GM18951 (cell line): Measurements from ENCODE around the gene ARMC3.
"Not testable (repeated sequence)": the region's sequence is repeated elsewhere in the genome, so short reads cannot be mapped to it uniquely, and the experiment has no call there.

Experiments
- POLR2A ChIP-seq: IDR thresholded peaks from 4 replicates; pipeline ENCODE4 v1.6.1; 2011; ENCODE audit warnings: mild to moderate bottlenecking; ENCODE audit not compliant: insufficient read length, insufficient read depth; ENCODE audit errors: extremely low read depth
- in situ Hi-C: fragments of 300-500 bp; cut with MboI; formaldehyde crosslinking; loops from one replicate; pipeline ENCODE4 v1.12.0; 2022; ENCODE audit warnings: low sequenced_read_pairs, mixed read lengths, inconsistent platforms; ENCODE audit not compliant: unreplicated experiment

Gene ARMC3

DNA sequence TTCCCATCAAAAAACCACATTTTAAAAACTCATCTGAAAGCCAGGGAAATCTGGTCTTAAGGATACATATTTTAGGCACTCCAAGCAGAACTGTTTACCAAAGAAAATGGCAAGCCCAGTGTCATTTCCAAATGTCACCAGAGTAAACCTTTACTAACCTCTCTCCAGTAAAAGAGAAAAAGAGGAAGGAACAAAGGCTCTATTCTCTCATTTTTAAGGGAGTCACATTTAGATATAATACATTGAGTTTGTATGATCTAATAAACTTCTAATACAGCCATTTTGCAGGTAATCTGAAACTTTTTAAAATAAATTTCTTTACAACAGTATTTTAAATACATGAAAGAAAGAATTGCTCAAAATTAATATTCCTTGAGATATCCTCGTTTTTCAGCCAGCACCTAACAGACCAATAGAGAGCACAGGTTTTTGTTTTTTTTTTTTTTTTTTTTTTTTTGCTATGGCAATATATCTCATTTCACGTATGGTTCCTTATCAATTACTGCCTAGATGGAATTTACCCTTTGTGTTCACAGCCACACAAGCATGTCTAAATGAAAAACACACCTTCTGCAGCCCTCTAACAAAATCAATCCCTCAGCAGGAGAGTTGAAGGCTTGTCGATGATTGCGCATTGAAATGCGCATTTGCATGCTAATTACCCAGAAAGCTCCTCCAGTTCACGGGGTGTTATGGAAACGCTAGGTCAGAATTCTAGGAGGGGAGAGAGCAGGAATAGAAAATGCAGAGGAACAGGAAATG is 127.8 kb downstream of the ARMC3 start:
- no peak for TF ChIP-seq POLR2A
- in situ Hi-C loops = no loop called here

DNA sequence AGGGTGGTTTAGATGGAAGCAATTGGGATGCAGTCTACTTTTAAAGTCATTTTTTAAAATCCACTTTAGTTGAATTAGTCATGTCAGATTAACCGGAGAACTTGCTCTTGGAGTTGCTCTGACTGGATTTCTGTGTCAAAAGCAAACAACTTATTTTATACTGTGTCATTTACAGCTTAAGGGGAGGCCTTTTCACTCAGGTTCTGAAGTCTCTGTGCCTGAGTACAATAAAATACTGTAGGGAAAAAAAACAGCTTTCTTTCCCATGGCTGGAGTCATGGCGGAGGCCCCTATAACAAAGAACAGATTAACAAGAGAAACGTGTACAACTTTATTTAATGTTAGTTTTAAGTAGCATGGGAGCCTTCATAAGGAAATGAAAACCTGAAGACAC is 128.3 kb downstream of the ARMC3 start:
- TF ChIP-seq POLR2A = no peak
- in situ Hi-C loops = no loop called here

GRCh38 chr10:23058366-23058765 is 130.5 kb downstream of the ARMC3 start:
- TF ChIP-seq POLR2A = no peak
- in situ Hi-C loops = no loop called here

DNA sequence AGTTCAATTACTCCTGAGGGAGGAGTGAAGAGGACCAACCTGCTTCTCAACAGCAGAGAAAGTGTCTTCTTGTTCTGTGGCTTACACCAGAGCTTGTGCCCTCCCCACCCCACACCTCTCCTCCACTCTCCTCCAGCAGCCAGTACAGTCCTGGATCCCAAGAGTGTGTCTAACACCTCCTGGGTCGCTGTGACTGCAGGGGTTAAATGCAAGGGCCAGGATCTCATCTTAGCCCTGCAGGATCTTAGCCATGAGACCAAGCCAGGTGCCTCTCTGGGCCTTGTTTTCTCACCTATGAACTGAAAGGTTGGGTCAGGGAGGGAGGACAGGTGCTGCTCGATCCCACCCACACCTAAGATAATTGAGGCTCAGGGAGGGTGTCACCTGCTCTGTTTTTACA is 133.1 kb downstream of the ARMC3 start:
- in situ Hi-C loops = no loop called here
- no peak for TF ChIP-seq POLR2A

DNA sequence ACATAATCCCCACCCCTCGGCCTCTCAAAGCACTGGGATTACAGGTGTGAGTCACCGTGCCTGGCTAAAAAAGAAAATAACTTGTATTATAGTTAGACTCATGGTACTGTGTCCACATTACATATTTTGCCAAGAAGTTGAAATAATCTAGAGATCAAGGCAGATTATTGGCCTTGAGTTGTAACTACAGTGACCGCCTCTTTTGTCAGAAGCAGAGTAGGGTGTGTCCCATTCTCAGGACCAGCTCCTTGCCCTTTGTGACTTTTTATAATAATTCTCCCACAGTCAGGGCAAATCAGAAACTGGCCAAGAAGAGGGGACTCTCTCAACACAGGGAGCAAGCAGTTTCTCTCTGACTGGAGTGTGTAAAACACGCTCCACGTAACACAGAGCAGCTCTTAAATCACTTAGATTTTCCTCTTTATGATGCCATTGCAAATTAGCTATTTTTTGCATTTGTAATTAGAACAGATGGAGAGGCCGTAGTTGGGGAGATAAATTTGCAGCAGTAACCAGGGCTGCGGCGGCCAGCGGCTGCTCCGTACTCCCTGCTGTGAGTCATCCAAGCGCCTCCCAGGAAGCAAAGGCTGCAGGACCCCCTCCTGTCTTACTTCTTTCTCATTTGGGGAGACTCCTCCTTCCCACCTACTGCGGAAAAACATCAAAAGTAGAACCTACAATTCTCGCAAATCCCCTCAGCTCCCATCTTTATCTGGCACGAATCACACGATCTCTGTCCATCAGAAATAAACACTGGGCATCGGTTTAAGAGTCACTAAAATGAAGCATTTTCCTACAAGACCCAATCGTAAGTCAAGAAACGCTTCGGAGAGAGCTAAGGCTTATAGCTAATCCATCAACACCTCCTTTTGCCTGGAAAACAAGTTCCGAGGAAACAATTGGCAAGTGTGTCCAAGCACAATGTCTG is 135.5 kb downstream of the ARMC3 start:
- no peak for TF ChIP-seq POLR2A
- in situ Hi-C loops = no loop called here

DNA sequence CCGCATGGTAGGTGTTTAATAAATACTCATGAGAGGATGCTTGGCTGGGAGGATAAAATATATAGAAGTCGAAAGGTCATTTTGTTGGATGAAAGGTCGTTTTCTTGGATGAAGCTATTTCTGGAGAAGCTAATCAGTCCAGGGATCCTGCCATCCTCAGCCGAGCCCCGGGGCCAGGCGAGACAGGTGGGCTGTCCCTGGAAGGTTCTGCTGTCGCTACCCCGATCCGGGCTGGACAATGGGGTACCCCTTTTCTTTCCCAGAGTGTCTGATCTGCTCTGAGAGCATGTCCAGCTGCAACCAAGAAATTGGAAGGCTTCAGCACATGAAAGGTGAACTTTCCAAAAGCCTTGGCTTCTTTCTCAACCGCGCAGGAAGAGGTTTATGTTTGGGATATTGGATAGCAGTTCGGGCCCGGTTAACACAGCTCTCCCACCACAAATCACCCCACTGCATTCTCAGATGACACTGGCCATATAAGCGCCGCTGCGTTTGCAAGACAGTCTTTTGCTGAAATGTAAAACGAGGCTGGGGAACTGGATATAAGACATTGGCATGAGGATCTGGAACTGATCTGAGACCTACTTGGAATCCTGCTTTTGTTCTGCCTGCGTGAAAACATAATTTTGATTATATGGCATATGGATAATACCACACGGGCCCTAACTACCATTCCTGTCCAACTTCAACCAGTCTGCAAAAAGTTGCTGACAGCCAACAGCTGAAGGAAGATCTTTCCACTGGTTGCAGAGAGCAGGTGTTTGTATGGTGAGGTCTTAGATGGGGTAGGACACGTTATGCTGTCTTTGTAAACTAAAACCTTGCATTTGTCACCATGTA is 136.3 kb downstream of the ARMC3 start:
- no peak for TF ChIP-seq POLR2A
- in situ Hi-C loops = no loop called here

DNA sequence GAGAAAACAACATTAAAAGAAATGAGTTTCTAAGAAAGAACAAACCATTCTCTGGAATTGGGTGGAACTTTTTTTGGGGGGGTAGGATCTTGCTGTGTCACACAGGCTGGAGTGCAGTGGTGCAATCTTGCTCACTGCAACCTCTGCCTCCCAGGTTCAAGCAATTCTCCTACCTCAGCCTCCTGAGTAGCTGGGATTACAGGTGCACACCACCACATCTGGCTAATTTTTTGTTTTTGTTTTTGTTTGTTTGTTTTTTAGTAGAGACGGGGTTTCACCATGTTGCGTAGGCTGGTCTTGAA is 136.9 kb downstream of the ARMC3 start:
- in situ Hi-C loops = not testable (repeated sequence)

- TF ChIP-seq POLR2A = no peak
- in situ Hi-C loops = no loop called here
These were observed 137.5 kb downstream of the ARMC3 start for GRCh38 chr10:23065181-23065948.

DNA sequence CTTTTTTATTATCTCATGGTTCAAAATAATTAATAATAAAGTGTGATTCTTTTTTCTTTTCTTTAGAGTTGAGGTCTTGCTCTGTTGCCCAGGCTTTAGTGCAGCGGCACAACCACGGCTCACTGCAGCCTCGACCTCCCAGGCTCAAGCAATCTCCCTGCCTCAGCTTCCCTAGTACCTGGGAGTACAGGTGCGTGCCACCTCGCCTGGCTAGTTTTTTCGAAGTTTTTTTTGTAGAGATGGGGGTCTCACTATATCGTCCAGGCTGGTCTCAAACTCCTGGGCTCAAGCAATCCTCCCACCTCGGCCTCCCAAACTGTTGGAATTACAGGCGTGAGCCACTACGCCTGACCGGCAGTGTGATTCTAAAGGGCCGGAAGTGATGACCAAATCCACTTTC is 139.5 kb downstream of the ARMC3 start:
- in situ Hi-C loops = no loop called here

DNA sequence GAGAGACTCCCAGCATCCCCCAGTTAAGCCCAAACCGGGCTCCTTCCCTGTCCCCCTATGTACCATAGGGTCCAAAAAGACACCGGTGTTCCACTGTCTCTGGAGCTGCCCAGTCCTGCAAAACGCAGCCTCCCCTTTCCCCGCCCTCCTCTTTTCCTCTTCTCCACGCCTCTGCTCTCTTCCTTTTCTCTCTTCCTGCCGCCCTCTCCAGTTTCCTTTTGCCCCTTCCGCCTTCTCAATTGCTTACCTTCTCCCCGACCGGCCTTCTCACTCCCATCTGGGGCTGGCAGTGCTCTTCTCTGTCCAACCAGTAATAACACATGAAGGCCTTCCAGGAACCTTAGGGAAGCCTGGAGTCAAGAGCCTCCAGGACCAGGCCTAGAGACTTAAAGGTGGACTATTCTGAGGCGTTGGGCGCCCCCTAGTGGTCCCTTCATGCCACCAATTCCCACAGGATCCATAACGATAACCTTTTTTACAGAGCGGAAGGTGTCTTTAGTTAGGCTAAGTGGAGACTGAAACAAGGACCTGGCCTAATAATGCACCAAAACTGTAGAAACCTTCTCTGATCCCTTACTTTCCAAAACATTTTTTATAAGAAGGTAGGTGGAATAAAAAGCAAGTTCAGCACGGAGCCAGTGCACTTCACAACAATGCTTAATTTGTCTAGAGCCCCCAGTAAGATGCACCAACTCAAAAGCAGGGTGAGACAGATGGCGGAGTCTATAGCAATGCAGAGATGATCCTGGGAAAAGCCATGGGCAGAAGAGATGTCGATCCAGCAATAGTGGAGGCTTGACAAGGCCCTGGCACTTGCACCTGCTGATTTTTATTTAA is 140.3 kb downstream of the ARMC3 start:
- in situ Hi-C loops = no loop called here

More for the DNA sequence above, 139.5 kb downstream of the ARMC3 start:
- TF ChIP-seq POLR2A = no peak

GRCh38 chr10:23069019-23069815 is 141.4 kb downstream of the ARMC3 start:
- in situ Hi-C loops = no loop called here
- TF ChIP-seq POLR2A = no peak

More for the DNA sequence above, 140.3 kb downstream of the ARMC3 start:
- no peak for TF ChIP-seq POLR2A

- in situ Hi-C loops = not testable (repeated sequence)
These were observed 142.4 kb downstream of the ARMC3 start for GRCh38 chr10:23070092-23070912.
